ENCODE results near the gene L2HGDH.
"Not testable (repeated sequence)": the region's sequence is repeated elsewhere in the genome, so short reads cannot be mapped to it uniquely, and the experiment has no call there.

The L2HGDH gene

GRCh38 chr14:50339178-50339804 is 27.3 kb upstream of the L2HGDH start:
- no peak for DNase-seq (ENCODE audit: low spot score)

GRCh38 chr14:50338587-50338986 is 26.6 kb upstream of the L2HGDH start:
- DNase-seq (ENCODE audit: low spot score): no peak

DNA sequence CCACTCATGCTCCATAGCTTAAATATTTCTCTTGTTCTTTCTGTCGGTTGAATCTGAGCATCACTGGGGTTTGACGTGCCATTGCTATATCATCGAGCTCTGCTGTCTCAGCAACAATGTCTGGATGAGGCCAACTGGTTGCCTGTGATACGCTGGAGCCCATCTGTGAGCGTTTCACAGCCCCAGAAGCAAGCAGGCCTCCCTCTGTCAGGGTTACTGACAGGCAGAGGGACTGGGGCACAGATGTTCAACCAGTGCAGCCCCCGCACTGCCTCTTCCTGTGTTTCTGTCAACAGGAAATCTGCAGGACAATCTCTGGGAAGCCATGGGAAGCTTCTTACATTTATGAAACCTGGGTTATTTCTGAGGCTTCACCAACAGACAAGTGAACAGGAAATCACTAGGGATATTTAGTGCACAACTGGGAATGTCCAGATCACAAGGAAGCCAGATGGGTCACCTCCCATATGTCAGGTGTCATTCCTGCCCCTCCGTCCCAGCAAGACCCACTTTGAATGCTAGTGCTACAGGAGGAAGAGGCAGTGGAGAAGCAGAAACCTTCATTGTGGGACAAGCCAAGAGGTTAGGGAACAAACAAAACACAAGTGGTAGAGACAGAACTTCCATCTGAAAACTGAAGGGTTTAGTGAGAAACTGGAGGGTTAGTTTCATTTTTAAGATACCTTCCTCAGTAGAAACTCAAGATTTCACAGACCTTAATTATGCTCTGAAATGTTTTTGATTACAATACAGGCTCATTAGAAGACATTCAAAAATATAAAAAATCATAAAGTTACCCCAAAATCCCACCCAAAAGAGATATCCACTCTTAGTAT is 24.2 kb upstream of the L2HGDH start:
- peak; percentile 34 for DNase-seq (ENCODE audit: low spot score)

DNA sequence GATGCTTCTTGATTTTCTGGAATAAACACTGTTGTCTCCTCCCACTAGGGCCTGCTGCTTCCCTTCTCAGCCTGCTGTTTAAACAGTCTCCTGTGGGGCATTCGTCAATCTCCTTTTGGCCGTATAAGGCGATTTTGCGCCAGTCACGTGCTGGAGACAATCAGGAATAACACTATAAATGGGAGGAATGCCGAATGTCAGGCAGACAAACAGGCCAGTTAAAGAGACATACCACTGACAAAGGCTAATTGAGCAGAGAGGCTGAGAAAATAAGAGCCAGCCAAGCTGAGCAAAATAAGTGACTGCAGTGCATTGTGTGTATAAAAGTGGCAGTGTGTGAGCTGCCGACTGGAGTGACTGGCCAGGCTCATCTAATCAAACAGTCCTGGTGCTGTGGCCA is 23.4 kb upstream of the L2HGDH start:
- peak; percentile 46 for DNase-seq (ENCODE audit: low spot score)

GRCh38 chr14:50334211-50334610 is 22.2 kb upstream of the L2HGDH start:
- no peak for DNase-seq (ENCODE audit: low spot score)

DNA sequence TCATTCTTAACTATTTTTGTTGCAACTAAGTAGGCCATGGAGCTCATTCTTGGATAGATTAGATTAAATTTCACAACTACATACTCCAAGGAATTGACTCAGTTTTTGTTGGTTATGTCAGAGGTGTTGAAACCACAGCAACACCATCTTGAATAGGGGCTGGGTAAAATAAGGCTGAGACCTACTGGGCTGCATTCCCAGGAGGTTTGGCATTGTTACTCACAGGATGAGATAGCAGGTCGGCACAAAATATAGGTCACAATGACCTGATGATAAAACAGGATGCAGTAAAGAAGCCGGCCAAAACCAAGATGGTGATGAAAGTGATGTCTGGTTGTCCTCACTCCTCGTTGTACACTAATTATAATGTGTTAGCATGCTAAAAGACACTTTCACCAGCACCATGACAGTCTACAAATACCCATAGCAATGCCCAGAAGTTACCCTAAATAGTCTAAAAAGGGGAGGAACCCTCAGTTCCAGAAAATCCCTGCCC is 21.0 kb upstream of the L2HGDH start:
- peak; percentile 44 for DNase-seq (ENCODE audit: low spot score)

GRCh38 chr14:50331596-50331995 is 19.6 kb upstream of the L2HGDH start:
- no peak for DNase-seq (ENCODE audit: low spot score)

- peak; percentile 79 for DNase-seq (ENCODE audit: low spot score)
Measured at GRCh38 chr14:50321009-50321660, 9.1 kb upstream of the L2HGDH start.

- peak; percentile 66 for DNase-seq (ENCODE audit: low spot score)
Measured at GRCh38 chr14:50320283-50320682, 8.3 kb upstream of the L2HGDH start.

DNA sequence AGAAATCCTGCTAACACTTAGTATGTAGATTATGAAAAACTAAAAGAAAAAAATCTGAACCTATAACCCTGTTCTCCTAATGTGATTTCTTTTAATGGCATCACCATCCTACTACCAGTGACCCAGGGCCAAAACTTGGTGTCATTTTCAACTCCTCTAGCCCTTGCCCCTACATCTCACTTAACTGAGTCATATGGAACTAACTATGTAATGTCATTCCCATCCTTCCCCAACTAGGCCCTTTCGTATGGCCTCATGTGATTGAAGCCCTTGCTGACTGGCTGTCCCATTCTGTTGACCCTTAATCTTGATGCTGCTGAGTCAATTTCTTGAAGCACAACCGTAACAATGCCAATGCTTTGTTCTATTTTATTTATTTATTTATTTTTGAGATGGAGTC is 7.7 kb upstream of the L2HGDH start:
- no peak for DNase-seq (ENCODE audit: low spot score)

- no peak for DNase-seq (ENCODE audit: low spot score)
Measured at GRCh38 chr14:50319293-50319692, 7.3 kb upstream of the L2HGDH start.

GRCh38 chr14:50318031-50318626 is 6.1 kb upstream of the L2HGDH start:
- DNase-seq (ENCODE audit: low spot score): peak; percentile 33

DNA sequence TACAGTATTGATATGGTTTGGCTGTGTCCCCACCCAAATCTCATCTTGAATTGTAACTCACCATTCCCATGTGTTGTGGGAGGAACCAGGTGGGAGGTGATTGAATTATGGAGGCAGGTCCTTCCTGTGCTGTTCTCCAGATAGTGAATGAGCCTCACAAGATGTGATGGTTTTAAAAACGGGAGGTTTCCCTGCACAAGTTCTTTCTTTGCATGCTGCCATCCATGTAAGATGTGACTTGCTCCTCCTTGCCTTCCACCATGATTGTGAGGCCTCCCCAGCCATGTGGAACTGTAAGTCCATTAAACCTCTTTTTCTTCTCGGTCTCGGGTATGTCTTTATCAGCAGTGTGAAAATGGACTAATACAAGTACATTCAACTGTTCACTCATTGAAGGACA is 2.1 kb upstream of the L2HGDH start:
- DNase-seq (ENCODE audit: low spot score): not testable (repeated sequence)

DNA sequence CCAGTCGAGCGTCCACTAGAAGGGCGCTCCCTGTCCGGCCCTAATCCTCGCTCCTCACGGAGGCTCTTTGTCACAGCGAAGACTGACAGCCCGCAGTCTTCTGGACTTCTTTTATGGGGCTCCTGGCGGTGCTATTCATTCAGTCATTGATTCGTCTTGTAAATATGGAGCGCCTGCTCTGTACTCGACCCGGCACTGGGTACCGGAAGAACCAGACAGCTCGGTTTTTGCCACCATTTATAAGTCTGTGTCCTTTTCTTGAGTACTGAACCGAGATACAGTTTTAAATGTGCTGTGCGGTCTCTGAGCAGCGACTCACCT is 665 bp upstream of the L2HGDH start:
- no peak for DNase-seq (ENCODE audit: low spot score)

DNA sequence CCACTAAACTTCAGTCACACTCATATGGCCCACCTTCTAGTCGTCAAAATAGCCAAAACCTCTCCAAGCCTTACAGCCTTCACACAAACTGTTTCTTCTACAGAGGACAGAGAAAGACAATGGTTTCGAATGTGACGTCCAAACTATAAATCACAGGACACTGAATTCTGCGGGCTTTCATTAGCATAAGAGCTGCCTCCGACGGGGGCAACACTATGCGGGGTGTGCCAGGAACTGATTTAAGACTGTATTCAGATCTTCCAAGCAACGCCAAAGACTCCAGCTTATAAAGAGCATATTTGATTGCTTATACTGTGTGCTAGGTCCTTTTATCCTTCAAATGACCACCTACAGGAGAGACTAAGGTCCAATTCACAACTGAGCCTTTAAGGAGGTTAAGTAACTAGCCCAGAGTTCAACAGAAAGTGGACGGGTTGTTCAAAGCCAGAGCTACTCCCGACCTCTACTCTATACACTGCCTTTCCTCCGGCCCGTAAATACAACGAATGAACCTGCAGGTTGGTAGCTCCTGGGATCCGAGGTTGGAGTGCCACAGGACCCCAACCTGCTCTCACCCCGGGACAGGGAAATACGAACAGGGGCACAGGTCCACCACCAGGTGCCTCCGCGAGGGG is 575 bp downstream of the L2HGDH start:
- peak; percentile 8 for DNase-seq (ENCODE audit: low spot score)

DNA sequence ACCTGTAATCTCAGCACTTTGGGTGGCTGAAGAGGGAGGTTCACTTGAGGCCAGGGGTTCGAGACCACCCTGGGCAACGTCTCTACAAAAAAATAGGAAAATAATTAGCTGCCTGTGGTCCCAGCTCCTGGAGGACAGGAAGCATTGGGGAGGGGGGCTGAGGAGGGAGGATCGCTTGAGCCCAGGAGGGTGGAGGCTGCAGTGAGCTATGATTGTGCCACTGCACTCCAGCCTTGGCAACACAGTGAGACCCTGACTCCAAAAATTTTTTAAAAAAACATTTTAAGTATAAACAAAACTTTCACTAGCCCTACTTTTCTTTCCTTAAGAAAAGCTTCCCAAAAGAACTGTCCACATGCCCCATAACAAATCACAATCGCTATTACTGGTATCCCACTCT is 1.6 kb downstream of the L2HGDH start:
- DNase-seq (ENCODE audit: low spot score): no peak

DNA sequence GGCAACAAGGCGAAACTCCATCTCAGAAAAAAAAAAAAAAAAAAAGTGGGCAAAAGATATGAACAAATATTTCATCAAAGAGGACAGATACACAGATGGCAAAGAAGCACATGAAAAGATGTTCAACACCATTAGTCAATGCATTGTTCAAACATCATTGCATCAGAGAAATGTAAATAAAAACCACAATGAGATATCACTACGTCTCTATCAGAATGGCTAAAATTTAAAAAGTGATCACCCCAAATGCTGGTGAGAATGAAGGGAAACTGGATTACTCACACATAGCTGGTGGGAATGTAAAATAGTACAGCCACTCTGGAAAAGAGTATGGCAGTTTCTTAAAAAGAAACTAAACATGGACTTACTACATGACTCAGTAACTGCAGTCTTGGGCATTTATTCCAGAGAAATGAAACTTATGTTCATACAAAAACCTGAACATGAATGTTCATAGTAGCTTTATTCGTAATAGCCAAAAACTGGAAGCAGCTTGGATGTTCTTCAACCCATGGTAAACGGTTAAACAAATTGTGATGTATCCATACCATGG is 3.6 kb downstream of the L2HGDH start:
- DNase-seq (ENCODE audit: low spot score): no peak

DNA sequence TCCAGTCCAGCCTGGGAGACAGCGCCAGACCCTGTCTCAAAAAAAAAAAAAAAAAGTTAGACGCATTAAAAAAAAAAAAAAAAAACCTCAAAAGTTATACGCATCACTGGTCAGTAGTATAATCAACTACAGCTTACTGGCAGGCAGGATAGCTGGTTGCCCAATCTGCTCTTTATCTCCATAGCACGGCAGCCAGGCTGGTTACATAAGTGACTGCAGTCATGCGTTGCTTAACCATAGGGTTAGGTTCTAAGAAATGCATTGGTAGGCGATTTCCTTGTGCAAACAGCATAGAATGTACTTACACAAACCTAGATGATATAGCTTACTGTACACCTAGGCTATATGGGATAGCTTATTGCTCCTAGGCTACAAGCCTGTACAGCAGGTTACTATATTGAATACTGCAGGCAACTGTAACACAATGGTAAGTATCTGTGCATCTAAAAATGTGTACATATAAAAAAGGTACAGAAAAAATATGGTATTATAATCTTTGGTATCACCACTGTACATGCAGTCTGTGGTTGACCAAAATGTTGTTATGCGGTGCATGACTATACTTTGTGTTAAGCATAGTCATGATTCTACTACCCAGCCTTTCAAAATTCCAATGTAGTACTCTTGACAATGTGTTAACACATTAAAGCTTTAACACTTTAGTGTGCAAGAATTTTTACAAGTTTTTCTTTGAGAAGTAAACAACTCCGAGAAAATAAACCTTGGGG is 8.1 kb downstream of the L2HGDH start:
- DNase-seq (ENCODE audit: low spot score): peak; percentile 16

- no peak for DNase-seq (ENCODE audit: low spot score)
Measured at GRCh38 chr14:50301914-50302313, 10.1 kb downstream of the L2HGDH start.

- DNase-seq (ENCODE audit: low spot score): no peak
Measured at GRCh38 chr14:50299585-50299984, 12.4 kb downstream of the L2HGDH start.

DNA sequence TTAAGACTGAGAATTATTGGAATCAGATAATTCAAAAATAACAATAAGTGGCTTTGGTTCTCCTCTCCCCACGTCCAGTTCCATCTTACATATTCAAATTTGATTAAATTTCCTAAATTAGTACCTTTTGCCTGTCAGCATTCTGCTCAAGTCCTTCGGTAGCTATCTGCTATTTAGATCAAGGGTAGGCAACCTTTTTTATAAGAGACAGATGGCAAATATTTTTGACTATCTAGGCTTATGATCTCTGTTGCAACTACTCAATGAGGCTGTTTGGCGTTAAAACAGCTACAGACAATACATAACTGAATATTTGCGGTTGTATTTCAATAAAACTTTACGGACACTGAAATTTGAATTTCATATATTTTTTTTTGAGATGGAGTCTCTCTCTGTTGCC is 21.7 kb downstream of the L2HGDH start:
- no peak for DNase-seq (ENCODE audit: low spot score)

All from AG20443 (cell line).